Activated CD8-positive, alpha-beta T cell treated with anti-CD3 and anti-CD28 coated beads, Interleukin-2, amount 10 ng/mL, durations not matched to agents 7 days and 5 days (primary cell): Measurements from ENCODE around the gene S100B. TPM values are rescaled to one million over a fixed set of nuclear protein-coding genes. Genes with fewer than 3 reads are reported as not detected.
"Not testable (repeated sequence)": the region's sequence is repeated elsewhere in the genome, so short reads cannot be mapped to it uniquely, and the experiment has no call there.

Experiments
- ATAC-seq: fragments of 150-1000 bp; cut with Tn5 transposase; one replicate; pipeline ENCODE4 v1.10.0; 2021; ENCODE audit warnings: moderate library complexity
- CTCF ChIA-PET: fragments of 350-600 bp; sonication (Branson Sonifier 250); formaldehyde crosslinking; loops from one replicate; lab custom pipeline; 2021; ENCODE audit warnings: antibody characterized with exemption; lab: Charles Lee
- POLR2A ChIA-PET: fragments of 350-600 bp; sonication (Branson Sonifier 250); formaldehyde crosslinking; loops from one replicate; lab custom pipeline; 2021; ENCODE audit warnings: antibody characterized with exemption; lab: Charles Lee
- DNase-seq: peaks from one replicate; pipeline ENCODE4 v3.0.0-alpha.2; 2020
- H3K27ac Mint-ChIP-seq: one replicate; pipeline ENCODE4 v1.8.0; 2021; ENCODE audit warnings: mild to moderate bottlenecking, mixed read lengths
- H3K27me3 Mint-ChIP-seq: one replicate; pipeline ENCODE4 v1.8.0; 2021; ENCODE audit warnings: low read depth, mixed read lengths
- H3K36me3 Mint-ChIP-seq: one replicate; pipeline ENCODE4 v1.8.0; 2021; ENCODE audit warnings: low read depth, mixed read lengths
- H3K4me1 Mint-ChIP-seq: one replicate; pipeline ENCODE4 v1.8.0; 2021; ENCODE audit warnings: low read depth, mixed read lengths
- H3K4me3 Mint-ChIP-seq: one replicate; pipeline ENCODE4 v1.8.0; 2021; ENCODE audit warnings: mild to moderate bottlenecking, mixed read lengths
- H3K9me3 Mint-ChIP-seq: one replicate; pipeline ENCODE4 v1.8.0; 2022; ENCODE audit warnings: mixed read lengths; ENCODE audit not compliant: insufficient read depth
- total RNA-seq, 2 experiments: library from RNA; stranded (reverse); gene quantifications; one replicate each; pipeline ENCODE4 v1.2.3, GENCODE V29; 2021

S100B gene
- total RNA-seq, 2 experiments from 2014 or later = 8.5 to 9.5 TPM

GRCh38 chr21:46600305-46600704 is 4.6 kb downstream of the S100B start:
- ChIA-PET CTCF (no interaction called here), POLR2A (interaction anchor here (0.7 kb wide), 1 partner anchor 21 kb away, joined by 3 read pairs; no protein-coding TSS in a partner anchor)
- H3K27me3 Mint-ChIP-seq = no peaks in the 10 kb centered on the region
- ATAC-seq (no peak), DNase-seq (no peak)
- H3K9me3 Mint-ChIP-seq = no peaks in the 10 kb centered on the region
- no peak overlapping the region for H3K4me3 Mint-ChIP-seq
- no peaks in the 10 kb centered on the region for H3K36me3 Mint-ChIP-seq
- peaks cover 27% of the 10 kb centered on the region for H3K4me1 Mint-ChIP-seq
- no peak overlapping the region for H3K27ac Mint-ChIP-seq

GRCh38 chr21:46598581-46599572 is 6.0 kb downstream of the S100B start:
- peaks cover 16% of the 10 kb centered on the region for H3K4me1 Mint-ChIP-seq
- H3K27me3 Mint-ChIP-seq = no peaks in the 10 kb centered on the region
- ChIA-PET CTCF (no interaction called here), POLR2A (no interaction called here)
- peaks cover 4% of the 10 kb centered on the region for H3K36me3 Mint-ChIP-seq
- ATAC-seq (no peak), DNase-seq (no peak)
- H3K4me3 Mint-ChIP-seq = no peak overlapping the region
- peaks cover under 1% of the 10 kb centered on the region for H3K9me3 Mint-ChIP-seq
- H3K27ac Mint-ChIP-seq = no peak overlapping the region

GRCh38 chr21:46597896-46598343 is 7.0 kb downstream of the S100B start:
- DNase-seq = no peak
- ATAC-seq = no peak
- POLR2A ChIA-PET = interaction anchor here (0.8 kb wide), 1 partner anchor 39 kb away, joined by 3 read pairs; no protein-coding TSS in a partner anchor
- H3K27ac Mint-ChIP-seq = no peak overlapping the region
- CTCF ChIA-PET = no interaction called here
- no peak overlapping the region for H3K4me3 Mint-ChIP-seq
- peaks cover 16% of the 10 kb centered on the region for H3K4me1 Mint-ChIP-seq
- peaks cover 7% of the 10 kb centered on the region for H3K9me3 Mint-ChIP-seq
- H3K27me3 Mint-ChIP-seq = no peaks in the 10 kb centered on the region
- H3K36me3 Mint-ChIP-seq = peaks cover 7% of the 10 kb centered on the region

DNA sequence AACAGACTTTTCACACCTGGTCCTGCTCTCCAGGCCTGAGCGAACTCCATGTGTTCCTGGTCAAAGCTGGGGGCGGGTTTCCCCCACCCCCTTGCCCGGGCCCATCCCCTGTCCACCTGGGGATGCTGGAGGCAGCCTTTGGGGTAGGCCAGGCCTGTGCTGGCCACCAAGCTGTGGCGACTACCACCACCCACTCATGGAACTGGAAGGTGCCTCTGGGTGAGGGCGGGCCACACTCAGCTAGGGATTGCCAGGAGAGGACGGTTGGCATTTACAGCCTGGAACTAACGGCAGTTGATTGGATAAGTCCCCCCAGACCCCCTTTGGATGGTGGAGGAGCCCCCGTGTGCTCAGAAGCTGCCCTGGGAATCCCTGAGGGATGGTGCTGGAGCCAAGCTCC is 7.9 kb downstream of the S100B start:
- ATAC-seq (no peak), DNase-seq (no peak)
- CTCF ChIA-PET = no interaction called here
- Mint-ChIP-seq H3K27ac (no peak overlapping the region), H3K4me3 (no peak overlapping the region), H3K36me3 (peaks cover 9% of the 10 kb centered on the region), H3K9me3 (peaks cover 12% of the 10 kb centered on the region), H3K27me3 (no peaks in the 10 kb centered on the region), H3K4me1 (peaks cover 16% of the 10 kb centered on the region)
- POLR2A ChIA-PET = interaction anchor here (0.8 kb wide), 1 partner anchor 40 kb away, joined by 3 read pairs; no protein-coding TSS in a partner anchor

DNA sequence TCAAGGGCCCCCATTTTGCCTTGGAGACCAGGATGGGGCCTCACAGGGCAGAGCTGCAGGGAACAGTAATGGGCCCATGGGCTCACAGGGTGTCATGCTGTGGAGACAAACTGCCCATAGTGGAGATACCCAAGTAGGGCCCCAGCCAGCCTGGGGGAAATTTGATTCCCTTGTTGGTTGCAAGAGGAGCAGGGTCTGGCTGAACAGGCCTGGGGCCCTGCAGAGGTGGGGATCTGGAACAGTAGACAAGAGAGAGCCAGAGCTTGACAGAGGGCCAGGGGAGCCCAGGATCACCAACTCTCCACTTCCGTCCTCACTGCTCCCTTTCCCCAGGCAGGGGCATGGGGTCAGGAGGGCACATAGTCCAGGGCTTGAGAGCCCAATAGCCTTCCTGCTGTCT is 8.7 kb downstream of the S100B start:
- H3K4me1 Mint-ChIP-seq = peaks cover 16% of the 10 kb centered on the region
- ChIA-PET POLR2A (no interaction called here), CTCF (no interaction called here)
- peaks cover 12% of the 10 kb centered on the region for H3K9me3 Mint-ChIP-seq
- DNase-seq (no peak), ATAC-seq (no peak)
- peaks cover 12% of the 10 kb centered on the region for H3K36me3 Mint-ChIP-seq
- no peak overlapping the region for H3K27ac Mint-ChIP-seq
- H3K27me3 Mint-ChIP-seq = no peaks in the 10 kb centered on the region
- H3K4me3 Mint-ChIP-seq = no peak overlapping the region

GRCh38 chr21:46594276-46594675 is 10.6 kb downstream of the S100B start:
- no peak overlapping the region for H3K27ac Mint-ChIP-seq
- peaks cover 20% of the 10 kb centered on the region for H3K36me3 Mint-ChIP-seq
- ATAC-seq = no peak
- POLR2A ChIA-PET = no interaction called here
- H3K9me3 Mint-ChIP-seq = peaks cover 27% of the 10 kb centered on the region
- DNase-seq = no peak
- H3K27me3 Mint-ChIP-seq = peaks cover 5% of the 10 kb centered on the region
- peaks cover 7% of the 10 kb centered on the region for H3K4me1 Mint-ChIP-seq
- CTCF ChIA-PET = no interaction called here
- no peak overlapping the region for H3K4me3 Mint-ChIP-seq

DNA sequence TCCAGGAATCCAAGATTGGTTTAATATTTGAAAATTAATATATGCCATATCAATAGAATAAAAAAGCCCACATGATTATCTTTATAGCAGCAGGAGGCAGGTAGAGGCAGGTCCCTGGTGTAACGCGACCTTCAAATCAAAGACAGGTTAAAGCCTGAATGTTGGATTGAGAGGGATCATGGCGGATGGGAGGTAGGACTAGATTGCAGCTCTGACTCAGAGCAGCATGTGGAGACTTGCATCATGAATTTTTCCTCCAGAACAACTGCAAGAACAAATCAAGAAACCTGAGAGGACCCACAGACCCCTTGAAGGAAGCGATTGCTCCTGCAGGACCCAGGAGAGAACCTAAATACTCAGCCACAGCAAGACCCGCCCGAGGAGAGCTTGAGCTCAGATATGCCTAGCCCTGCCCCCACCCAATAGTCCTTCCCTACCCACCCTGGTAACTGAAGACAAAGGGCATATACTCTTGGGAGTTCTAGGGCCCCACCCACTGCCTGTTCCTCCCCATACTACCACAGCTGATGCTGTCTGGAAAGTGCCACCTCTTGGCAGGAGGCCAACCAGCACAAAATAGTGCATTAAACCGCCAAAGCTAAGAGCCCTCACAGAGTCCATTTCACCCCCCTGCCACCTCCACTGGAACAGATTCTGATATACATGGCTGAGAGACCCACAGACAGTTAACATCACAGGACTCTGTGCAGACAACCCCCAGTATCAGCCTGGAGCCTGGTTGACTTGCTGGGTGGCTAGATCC is 19.5 kb downstream of the S100B start:
- Mint-ChIP-seq H3K27ac (no peak overlapping the region), H3K36me3 (peaks cover 62% of the 10 kb centered on the region), H3K27me3 (peaks cover 9% of the 10 kb centered on the region), H3K4me3 (no peak overlapping the region), H3K4me1 (peaks cover 12% of the 10 kb centered on the region), H3K9me3 (peaks cover 58% of the 10 kb centered on the region)
- ATAC-seq = no peak
- DNase-seq = peak; percentile 13
- ChIA-PET CTCF (interaction anchor here (1.0 to 1.4 kb wide), 2 partner anchors 13 to 54 kb away, joined by 3 read pairs; no protein-coding TSS in a partner anchor), POLR2A (no interaction called here)

DNA sequence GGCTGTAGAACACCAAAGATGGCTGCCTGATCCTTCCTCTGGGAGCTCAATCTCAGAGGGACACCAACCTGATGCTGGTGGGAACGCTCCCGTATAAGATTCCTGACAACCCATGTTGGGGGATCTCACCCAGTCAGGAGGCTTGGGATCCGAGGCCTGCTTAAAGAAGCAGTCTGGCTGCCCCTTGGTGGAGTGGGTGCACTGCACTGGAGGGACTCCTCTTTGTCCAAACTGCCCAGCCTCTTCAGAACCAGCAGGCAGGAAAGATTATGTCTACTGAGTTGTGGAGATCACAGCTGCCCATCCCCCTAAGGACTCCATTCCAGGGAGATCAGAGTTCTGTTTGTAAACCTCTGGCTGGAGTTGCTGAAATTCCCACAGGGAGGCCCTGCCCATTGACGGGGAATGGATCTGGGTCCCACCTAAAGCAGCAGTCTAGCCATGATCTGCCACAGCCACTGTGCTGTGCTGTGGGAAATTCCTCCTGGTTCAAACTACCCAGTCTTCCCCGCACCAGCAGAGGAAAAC is 23.0 kb downstream of the S100B start:
- ChIA-PET CTCF (interaction anchor here (0.9 kb wide), 1 partner anchor 30 kb away, joined by 3 read pairs; no protein-coding TSS in a partner anchor), POLR2A (no interaction called here)
- DNase-seq = peak; percentile 15
- H3K27ac Mint-ChIP-seq = no peak overlapping the region
- H3K36me3 Mint-ChIP-seq = peaks cover 65% of the 10 kb centered on the region
- no peak for ATAC-seq
- H3K27me3 Mint-ChIP-seq = no peaks in the 10 kb centered on the region
- H3K9me3 Mint-ChIP-seq = peaks cover 58% of the 10 kb centered on the region
- no peak overlapping the region for H3K4me3 Mint-ChIP-seq
- H3K4me1 Mint-ChIP-seq = no peaks in the 10 kb centered on the region

DNA sequence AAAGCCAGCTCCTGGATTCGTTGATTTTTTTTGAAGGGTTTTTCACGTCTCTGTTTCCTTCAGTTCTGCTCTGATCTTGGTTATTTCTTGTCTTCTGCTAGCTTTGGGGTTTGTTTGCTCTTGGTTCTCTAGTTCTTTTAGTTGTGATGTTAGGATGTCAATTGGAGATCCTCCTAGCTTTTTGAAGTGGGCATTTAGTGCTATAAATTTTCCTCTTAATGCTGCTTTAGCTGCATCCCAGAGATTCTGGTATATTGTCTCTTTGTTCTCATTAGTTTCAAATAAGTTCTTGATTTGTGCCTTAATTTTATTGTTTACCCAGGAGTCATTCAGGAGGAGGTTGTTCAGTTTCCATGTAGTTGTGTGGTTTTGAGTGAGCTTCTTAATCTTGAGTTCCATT is 25.5 kb downstream of the S100B start:
- ATAC-seq, H3K4me1 Mint-ChIP-seq, CTCF ChIA-PET, H3K4me3 Mint-ChIP-seq, DNase-seq, H3K27me3 Mint-ChIP-seq, H3K27ac Mint-ChIP-seq: not testable (repeated sequence)
- peaks cover 45% of the 10 kb centered on the region for H3K9me3 Mint-ChIP-seq
- peaks cover 62% of the 10 kb centered on the region for H3K36me3 Mint-ChIP-seq
- POLR2A ChIA-PET = interaction anchor here (0.6 kb wide), 1 partner anchor 21 kb away, joined by 3 read pairs; no protein-coding TSS in a partner anchor

DNA sequence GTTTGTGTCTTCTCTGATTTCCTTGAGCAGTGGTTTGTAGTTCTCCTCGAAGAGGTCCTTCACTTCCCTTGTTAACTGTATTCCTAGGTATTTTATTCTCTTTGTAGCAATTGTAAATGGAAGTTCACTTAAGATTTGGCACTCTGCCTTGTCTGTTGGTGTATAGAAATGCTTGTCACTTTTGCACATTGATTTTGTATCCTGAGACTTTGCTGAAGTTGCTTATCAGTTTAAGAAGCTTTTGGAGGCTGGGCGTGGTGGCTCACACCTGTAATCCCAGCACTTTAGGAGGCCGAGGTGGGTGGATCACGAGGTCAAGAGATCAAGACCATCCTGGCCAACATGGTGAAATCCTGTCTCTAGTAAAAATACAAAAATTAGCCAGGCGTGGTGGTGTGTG is 27.1 kb downstream of the S100B start:
- peaks cover 62% of the 10 kb centered on the region for H3K36me3 Mint-ChIP-seq
- ATAC-seq, POLR2A ChIA-PET, H3K27me3 Mint-ChIP-seq, H3K4me3 Mint-ChIP-seq, CTCF ChIA-PET, DNase-seq, H3K4me1 Mint-ChIP-seq, H3K27ac Mint-ChIP-seq: not testable (repeated sequence)
- H3K9me3 Mint-ChIP-seq = peaks cover 36% of the 10 kb centered on the region

- Mint-ChIP-seq H3K27me3 (no peaks in the 10 kb centered on the region), H3K27ac (no peak overlapping the region), H3K9me3 (peaks cover 16% of the 10 kb centered on the region), H3K36me3 (peaks cover 55% of the 10 kb centered on the region), H3K4me1 (peaks cover 3% of the 10 kb centered on the region), H3K4me3 (no peak overlapping the region)
- no peak for DNase-seq
- ChIA-PET CTCF (no interaction called here), POLR2A (no interaction called here)
- no peak for ATAC-seq
Measured at GRCh38 chr21:46572850-46573249, 32.0 kb downstream of the S100B start.
